HepG2 (cell line): Measurements from ENCODE around the gene KLHL3. TPM values are rescaled to one million over a fixed set of nuclear protein-coding genes. Genes with fewer than 3 reads are reported as not detected.

Experiments
- ATAC-seq: fragments of 200-7000 bp; cut with Tn5 transposase; 3 replicates; pipeline ENCODE4 v1.9.1; 2020; ENCODE audit warnings: mild to moderate bottlenecking, moderate library complexity
- BruUV-seq: library from RNA; stranded (reverse); fragments of 400-500 nt; replicated peaks from 2 replicates; lab custom pipeline; 2021; lab: Mats Ljungman, UMichigan
- CTCF ChIA-PET: fragments of 300-600 bp; formaldehyde crosslinking; extraction: SDS; loops from one replicate; lab custom pipeline; 2021; ENCODE audit warnings: low total read pairs, inconsistent platforms, low intra/inter-chr PET ratio; lab: Yijun Ruan, JAX
- POLR2A ChIA-PET: fragments of 350-600 bp; sonication (Branson Sonifier 250); formaldehyde crosslinking; loops from one replicate; lab custom pipeline; 2020; ENCODE audit warnings: antibody characterized with exemption, inconsistent platforms; lab: Yijun Ruan, JAX
- DNase-seq: peaks from one replicate; pipeline ENCODE4 v3.0.0-alpha.2; 2015; ENCODE audit warnings: low spot score
- FAIRE-seq: peaks from 3 replicates; lab custom pipeline; 2011; peaks lifted over from hg19 to GRCh38; lab: Jason Lieb, UNC
- H2AFZ ChIP-seq: one replicate; pipeline ENCODE4 v1.6.1; 2011; ENCODE audit warnings: low read length, inconsistent platforms
- H3K27ac ChIP-seq: fragments of 300-600 bp; 3 replicates; pipeline ENCODE4 v1.8.0; 2011; ENCODE audit warnings: mixed run types, mild to moderate bottlenecking, mixed read lengths, low read length, inconsistent platforms; ENCODE audit not compliant: insufficient read depth; ENCODE audit errors: extremely low read length
- H3K27me3 ChIP-seq, 2 experiments: fragments of 200-600 bp in 1 of 2; 2 replicates in 1 of 2; 3 replicates in 1 of 2; pipeline versions ENCODE4 v1.6.0 to v1.8.0; 2011; ENCODE audit warnings: low read length in 2 of 2, mild to moderate bottlenecking in 2 of 2, moderate library complexity in 2 of 2, inconsistent platforms in 1 of 2; ENCODE audit not compliant: insufficient read depth in 2 of 2, control insufficient read depth in 1 of 2
- H3K36me3 ChIP-seq, 2 experiments: fragments of 200-600 bp in 1 of 2; replicated peaks in 1 of 2; 2 replicates in 1 of 2; 3 replicates in 1 of 2; pipeline versions ENCODE4 v1.5.1 to v1.8.0; 2011; ENCODE audit warnings: low read length in 2 of 2, inconsistent platforms in 1 of 2; ENCODE audit not compliant: insufficient read depth in 2 of 2, control insufficient read depth in 1 of 2
- H3K4me1 ChIP-seq: 2 replicates; pipeline ENCODE4 v1.5.1; 2012; ENCODE audit warnings: low read length, inconsistent platforms; ENCODE audit not compliant: insufficient read depth
- H3K4me2 ChIP-seq: 2 replicates; pipeline ENCODE4 v1.6.0; 2011; ENCODE audit warnings: low read depth, low read length, inconsistent platforms
- H3K4me3 ChIP-seq, 3 experiments: fragments of 200-600 bp in 1 of 3; sonication (generic), shearing (Covaris generic) in 1 of 3; replicated peaks in 1 of 3; 2 replicates each; pipeline ENCODE4 v1.5.1; 2011 to 2016; ENCODE audit warnings: low read length in 3 of 3, inconsistent platforms in 2 of 3, low read depth in 2 of 3, mild to moderate bottlenecking in 2 of 3, control low read depth in 1 of 3, mixed read lengths in 1 of 3; ENCODE audit not compliant: insufficient read depth in 1 of 3
- H3K79me2 ChIP-seq: one replicate; pipeline ENCODE4 v1.6.1; 2011; ENCODE audit warnings: low read length, inconsistent platforms; ENCODE audit not compliant: insufficient read depth
- H3K9ac ChIP-seq: 2 replicates; pipeline ENCODE4 v1.6.0; 2011; ENCODE audit warnings: mild to moderate bottlenecking, low read depth, low read length, inconsistent platforms; ENCODE audit not compliant: insufficient read depth
- H3K9me3 ChIP-seq: 2 replicates; pipeline ENCODE4 v1.5.1; 2012; ENCODE audit warnings: mild to moderate bottlenecking, low read length
- H4K20me1 ChIP-seq: 2 replicates; pipeline ENCODE4 v1.6.0; 2011; ENCODE audit warnings: inconsistent platforms, mild to moderate bottlenecking, low read length, moderate library complexity; ENCODE audit not compliant: insufficient read depth
- ARID4A ChIP-seq: sonication (generic); formaldehyde crosslinking; IDR thresholded peaks from 2 replicates; pipeline ENCODE4 v1.5.0; 2020; ENCODE audit warnings: mild to moderate bottlenecking, missing genetic modification reagents, borderline replicate concordance
- CCAR2 ChIP-seq: fragments of 200-400 bp; formaldehyde crosslinking; optimal IDR thresholded peaks from 2 replicates; pipeline ENCODE3; 2018; ENCODE audit warnings: low read depth, mild to moderate bottlenecking, low read length, moderate library complexity
- FOXK1 ChIP-seq: sonication (generic); formaldehyde crosslinking; IDR thresholded peaks from 2 replicates; pipeline ENCODE4 v1.4.0; 2020; ENCODE audit warnings: low read depth, missing genetic modification reagents, borderline replicate concordance
- MED1 ChIP-seq: sonication (generic); formaldehyde crosslinking; IDR thresholded peaks from 2 replicates; pipeline ENCODE4 v1.4.0; 2020; ENCODE audit warnings: missing genetic modification reagents
- NCOR1 ChIP-seq: fragments of 200-600 bp; sonication (generic); IDR thresholded peaks from 2 replicates; pipeline ENCODE4 v1.7.0; 2017; ENCODE audit warnings: antibody characterized with exemption, low read length, borderline replicate concordance
- PBX2 ChIP-seq: IDR thresholded peaks from 2 replicates; pipeline ENCODE4 v1.6.1; 2016; ENCODE audit warnings: control low read depth
- POLR2AphosphoS5 ChIP-seq: IDR thresholded peaks from 2 replicates; pipeline ENCODE4 v1.6.1; 2012; ENCODE audit warnings: low read depth, low read length
- PRDM4 ChIP-seq: sonication (generic); formaldehyde crosslinking; IDR thresholded peaks from 2 replicates; pipeline ENCODE4 v1.9.0; 2021; ENCODE audit warnings: missing genetic modification reagents, borderline replicate concordance
- RARA ChIP-seq: IDR thresholded peaks from 2 replicates; pipeline ENCODE4 v1.6.1; 2016; ENCODE audit warnings: missing genetic modification reagents, missing compliant biosample characterization
- ZNF329 ChIP-seq: sonication (generic); formaldehyde crosslinking; IDR thresholded peaks from 2 replicates; pipeline ENCODE4 v1.9.0; 2021; ENCODE audit warnings: low read depth, mild to moderate bottlenecking, missing genetic modification reagents
- ZNF331 ChIP-seq: sonication (generic); formaldehyde crosslinking; IDR thresholded peaks from 2 replicates; pipeline ENCODE4 v1.4.0; 2020; ENCODE audit warnings: missing genetic modification reagents
- ZNF605 ChIP-seq: sonication (generic); formaldehyde crosslinking; IDR thresholded peaks from 2 replicates; pipeline ENCODE4 v1.8.0; 2022; ENCODE audit warnings: mild to moderate bottlenecking, missing genetic modification reagents
- ZXDC ChIP-seq: sonication (generic); formaldehyde crosslinking; IDR thresholded peaks from 2 replicates; pipeline ENCODE4 v1.5.0; 2020; ENCODE audit warnings: mild to moderate bottlenecking, missing genetic modification reagents
- in situ Hi-C: cut with HindIII; loops from 2 replicates; pipeline ENCODE4 v1.10.0; 2017; ENCODE audit warnings: low pct_unique_long_range_greater_than_20kb; ENCODE audit not compliant: extremely low pct_ligation_motif_present
- intact Hi-C: fragments of 100-400 bp; cut with micrococcal nuclease; formaldehyde crosslinking; loops from one replicate; pipeline ENCODE4 v1.10.0; 2022; ENCODE audit not compliant: unreplicated experiment
- polyA plus RNA-seq, 8 experiments: library from polyadenylated mRNA; depleted of rRNA in 3 of 8; stranded (reverse) in 7 of 8; unstranded in 1 of 8; fragments of >200 nt; fragmentation: Illumina TruSeq in 4 of 8; extraction: Trizol in 4 of 8; gene quantifications; 2 replicates each; pipeline versions ENCODE4 v1.2.1 to v1.2.3, GENCODE V29; 2011 to 2016; ENCODE audit warnings: low read depth in 4 of 8, missing spikeins in 1 of 8, mixed read lengths in 1 of 8; ENCODE audit not compliant: insufficient read depth in 1 of 8
- total RNA-seq, 5 experiments: library from RNA; depleted of rRNA; stranded (reverse); fragments of >200 nt; fragmentation: Illumina TruSeq; extraction: Trizol; gene quantifications; 2 replicates each; pipeline ENCODE4 v1.2.3, GENCODE V29; 2016; ENCODE audit warnings: low read depth in 1 of 5

KLHL3 gene
- total and polyA plus RNA-seq, 2 of the 13 experiments (the other 11 are each of a cell fraction or from before 2014, with no cell fraction given): 0.02 to 0.08 TPM

- TF ChIP-seq ZXDC (no peak), NCOR1 (no peak), PRDM4 (CRISPR knock-in tag) (no peak), MED1 (CRISPR knock-in tag) (no peak), ZNF605 (CRISPR knock-in tag) (no peak), RARA (no peak)
Measured at GRCh38 chr5:137613554-137614265, 122.2 kb downstream of the KLHL3 start (continued).

- H3K4me2 ChIP-seq: no peak overlapping the region
- ATAC-seq: no peak
- H3K79me2 ChIP-seq: no peaks in the 10 kb centered on the region
- no TSS peak for BruUV-seq
- no peak for DNase-seq
- FAIRE-seq: no peak
- H2AFZ ChIP-seq: no peak overlapping the region
- H3K9ac ChIP-seq: no peak overlapping the region
- H3K4me3 ChIP-seq: no peak overlapping the region
- ChIA-PET POLR2A (no interaction called here), CTCF (no interaction called here)
- no peak overlapping the region for H3K27ac ChIP-seq
- H3K9me3 ChIP-seq: no peaks in the 10 kb centered on the region
- H4K20me1 ChIP-seq: no peaks in the 10 kb centered on the region
- no peaks in the 10 kb centered on the region for H3K36me3 ChIP-seq
- intact Hi-C loops (no loop called here), in situ Hi-C loops (no loop called here)
- peaks cover 0 to 7% of the 10 kb centered on the region in 2 experiments; a peak in 2 of 5 replicates for H3K27me3 ChIP-seq
- no peaks in the 10 kb centered on the region for H3K4me1 ChIP-seq
- TF ChIP-seq CCAR2: no peak
- no peak for TF ChIP-seq PBX2 (CRISPR knock-in tag)
- no peak for TF ChIP-seq ARID4A (CRISPR knock-in tag)
- no peak for TF ChIP-seq ZNF331 (CRISPR knock-in tag)
- no peak for TF ChIP-seq ZNF329 (CRISPR knock-in tag)
- no peak for TF ChIP-seq POLR2AphosphoS5
- TF ChIP-seq FOXK1 (CRISPR knock-in tag): no peak
Measured at GRCh38 chr5:137612576-137612975, 123.3 kb downstream of the KLHL3 start.
